ENCODE results near the gene PLEKHA7. TPM values are rescaled to one million over a fixed set of nuclear protein-coding genes. Genes with fewer than 3 reads are reported as not detected.

The PLEKHA7 gene
- total RNA-seq, 1 experiment from 2014 or later: 13.0 TPM

GRCh38 chr11:16873289-16873688 is 140.9 kb downstream of the PLEKHA7 start:
- peaks cover 20% of the 10 kb centered on the region for H3K4me1 Mint-ChIP-seq
- H3K9me3 Mint-ChIP-seq: no peaks in the 10 kb centered on the region
- TF ChIP-seq, protein P1, sequence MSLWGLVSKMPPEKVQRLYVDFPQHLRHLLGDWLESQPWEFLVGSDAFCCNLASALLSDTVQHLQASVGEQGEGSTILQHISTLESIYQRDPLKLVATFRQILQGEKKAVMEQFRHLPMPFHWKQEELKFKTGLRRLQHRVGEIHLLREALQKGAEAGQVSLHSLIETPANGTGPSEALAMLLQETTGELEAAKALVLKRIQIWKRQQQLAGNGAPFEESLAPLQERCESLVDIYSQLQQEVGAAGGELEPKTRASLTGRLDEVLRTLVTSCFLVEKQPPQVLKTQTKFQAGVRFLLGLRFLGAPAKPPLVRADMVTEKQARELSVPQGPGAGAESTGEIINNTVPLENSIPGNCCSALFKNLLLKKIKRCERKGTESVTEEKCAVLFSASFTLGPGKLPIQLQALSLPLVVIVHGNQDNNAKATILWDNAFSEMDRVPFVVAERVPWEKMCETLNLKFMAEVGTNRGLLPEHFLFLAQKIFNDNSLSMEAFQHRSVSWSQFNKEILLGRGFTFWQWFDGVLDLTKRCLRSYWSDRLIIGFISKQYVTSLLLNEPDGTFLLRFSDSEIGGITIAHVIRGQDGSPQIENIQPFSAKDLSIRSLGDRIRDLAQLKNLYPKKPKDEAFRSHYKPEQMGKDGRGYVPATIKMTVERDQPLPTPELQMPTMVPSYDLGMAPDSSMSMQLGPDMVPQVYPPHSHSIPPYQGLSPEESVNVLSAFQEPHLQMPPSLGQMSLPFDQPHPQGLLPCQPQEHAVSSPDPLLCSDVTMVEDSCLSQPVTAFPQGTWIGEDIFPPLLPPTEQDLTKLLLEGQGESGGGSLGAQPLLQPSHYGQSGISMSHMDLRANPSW (CRISPR knock-in tag; conservative IDR thresholded peaks at IDR 0.05; ENCODE audit: low read depth): no peak
- TF ChIP-seq ZNF416 (CRISPR knock-in tag; IDR thresholded peaks at IDR 0.05) (no peak), NR3C1 (CRISPR knock-in tag; conservative IDR thresholded peaks at IDR 0.05; ENCODE audit: low read depth) (no peak), GTF2I (CRISPR knock-in tag; conservative IDR thresholded peaks at IDR 0.05) (no peak), PRRX2 (CRISPR knock-in tag; IDR thresholded peaks at IDR 0.05) (no peak), ATF2 (CRISPR knock-in tag; IDR thresholded peaks at IDR 0.05; ENCODE audit: borderline replicate concordance, low read depth) (no peak), NFYB (CRISPR knock-in tag; conservative IDR thresholded peaks at IDR 0.05; ENCODE audit: low read depth) (no peak), ATF1 (CRISPR knock-in tag; IDR thresholded peaks at IDR 0.05) (no peak), TCF7 (CRISPR knock-in tag; IDR thresholded peaks at IDR 0.05; ENCODE audit: low read depth) (no peak), CREM (CRISPR knock-in tag; IDR thresholded peaks at IDR 0.05) (no peak)
- TF ChIP-seq, protein P2, sequence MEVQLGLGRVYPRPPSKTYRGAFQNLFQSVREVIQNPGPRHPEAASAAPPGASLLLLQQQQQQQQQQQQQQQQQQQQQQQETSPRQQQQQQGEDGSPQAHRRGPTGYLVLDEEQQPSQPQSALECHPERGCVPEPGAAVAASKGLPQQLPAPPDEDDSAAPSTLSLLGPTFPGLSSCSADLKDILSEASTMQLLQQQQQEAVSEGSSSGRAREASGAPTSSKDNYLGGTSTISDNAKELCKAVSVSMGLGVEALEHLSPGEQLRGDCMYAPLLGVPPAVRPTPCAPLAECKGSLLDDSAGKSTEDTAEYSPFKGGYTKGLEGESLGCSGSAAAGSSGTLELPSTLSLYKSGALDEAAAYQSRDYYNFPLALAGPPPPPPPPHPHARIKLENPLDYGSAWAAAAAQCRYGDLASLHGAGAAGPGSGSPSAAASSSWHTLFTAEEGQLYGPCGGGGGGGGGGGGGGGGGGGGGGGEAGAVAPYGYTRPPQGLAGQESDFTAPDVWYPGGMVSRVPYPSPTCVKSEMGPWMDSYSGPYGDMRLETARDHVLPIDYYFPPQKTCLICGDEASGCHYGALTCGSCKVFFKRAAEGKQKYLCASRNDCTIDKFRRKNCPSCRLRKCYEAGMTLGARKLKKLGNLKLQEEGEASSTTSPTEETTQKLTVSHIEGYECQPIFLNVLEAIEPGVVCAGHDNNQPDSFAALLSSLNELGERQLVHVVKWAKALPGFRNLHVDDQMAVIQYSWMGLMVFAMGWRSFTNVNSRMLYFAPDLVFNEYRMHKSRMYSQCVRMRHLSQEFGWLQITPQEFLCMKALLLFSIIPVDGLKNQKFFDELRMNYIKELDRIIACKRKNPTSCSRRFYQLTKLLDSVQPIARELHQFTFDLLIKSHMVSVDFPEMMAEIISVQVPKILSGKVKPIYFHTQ (CRISPR knock-in tag; IDR thresholded peaks at IDR 0.05): no peak
- TF ChIP-seq, protein P3, sequence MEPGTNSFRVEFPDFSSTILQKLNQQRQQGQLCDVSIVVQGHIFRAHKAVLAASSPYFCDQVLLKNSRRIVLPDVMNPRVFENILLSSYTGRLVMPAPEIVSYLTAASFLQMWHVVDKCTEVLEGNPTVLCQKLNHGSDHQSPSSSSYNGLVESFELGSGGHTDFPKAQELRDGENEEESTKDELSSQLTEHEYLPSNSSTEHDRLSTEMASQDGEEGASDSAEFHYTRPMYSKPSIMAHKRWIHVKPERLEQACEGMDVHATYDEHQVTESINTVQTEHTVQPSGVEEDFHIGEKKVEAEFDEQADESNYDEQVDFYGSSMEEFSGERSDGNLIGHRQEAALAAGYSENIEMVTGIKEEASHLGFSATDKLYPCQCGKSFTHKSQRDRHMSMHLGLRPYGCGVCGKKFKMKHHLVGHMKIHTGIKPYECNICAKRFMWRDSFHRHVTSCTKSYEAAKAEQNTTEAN (CRISPR knock-in tag; IDR thresholded peaks at IDR 0.05): no peak
- no peak for DNase-seq (ENCODE audit: low spot score)
- no peak overlapping the region for H3K27ac Mint-ChIP-seq
- CTCF ChIA-PET: no interaction called here
- no peaks in the 10 kb centered on the region for H3K36me3 Mint-ChIP-seq
- POLR2A ChIA-PET: no interaction called here
- H3K27me3 Mint-ChIP-seq (ENCODE audit: low read depth): no peaks in the 10 kb centered on the region
- no peak for ATAC-seq
- no peak overlapping the region for H3K4me3 Mint-ChIP-seq

- Mint-ChIP-seq H3K4me3 (no peak overlapping the region), H3K27me3 (ENCODE audit: low read depth) (no peaks in the 10 kb centered on the region), H3K36me3 (no peaks in the 10 kb centered on the region), H3K27ac (no peak overlapping the region), H3K9me3 (no peaks in the 10 kb centered on the region), H3K4me1 (peaks cover 6% of the 10 kb centered on the region; the same call in 1 of the 2 replicates)
- CTCF ChIA-PET: no interaction called here
- ATAC-seq: no peak
- no peak for DNase-seq (ENCODE audit: low spot score)
- POLR2A ChIA-PET: no interaction called here
- TF ChIP-seq, protein P1 (CRISPR knock-in tag; conservative IDR thresholded peaks at IDR 0.05; ENCODE audit: low read depth): no peak
- TF ChIP-seq CDX4 (CRISPR knock-in tag; IDR thresholded peaks at IDR 0.05; ENCODE audit: borderline replicate concordance) (no peak), CTCF (IDR thresholded peaks at IDR 0.05) (no peak), NR3C1 (CRISPR knock-in tag; conservative IDR thresholded peaks at IDR 0.05; ENCODE audit: low read depth) (no peak), ZNF423 (CRISPR knock-in tag; IDR thresholded peaks at IDR 0.05) (no peak), ATF2 (CRISPR knock-in tag; IDR thresholded peaks at IDR 0.05; ENCODE audit: borderline replicate concordance, low read depth) (no peak), NFE2L1 (CRISPR knock-in tag; IDR thresholded peaks at IDR 0.05) (no peak), ZNF263 (CRISPR knock-in tag; IDR thresholded peaks at IDR 0.05; ENCODE audit: low read depth) (no peak), PRRX2 (CRISPR knock-in tag; IDR thresholded peaks at IDR 0.05) (no peak)
- TF ChIP-seq, protein P4, sequence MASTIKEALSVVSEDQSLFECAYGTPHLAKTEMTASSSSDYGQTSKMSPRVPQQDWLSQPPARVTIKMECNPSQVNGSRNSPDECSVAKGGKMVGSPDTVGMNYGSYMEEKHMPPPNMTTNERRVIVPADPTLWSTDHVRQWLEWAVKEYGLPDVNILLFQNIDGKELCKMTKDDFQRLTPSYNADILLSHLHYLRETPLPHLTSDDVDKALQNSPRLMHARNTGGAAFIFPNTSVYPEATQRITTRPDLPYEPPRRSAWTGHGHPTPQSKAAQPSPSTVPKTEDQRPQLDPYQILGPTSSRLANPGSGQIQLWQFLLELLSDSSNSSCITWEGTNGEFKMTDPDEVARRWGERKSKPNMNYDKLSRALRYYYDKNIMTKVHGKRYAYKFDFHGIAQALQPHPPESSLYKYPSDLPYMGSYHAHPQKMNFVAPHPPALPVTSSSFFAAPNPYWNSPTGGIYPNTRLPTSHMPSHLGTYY (CRISPR knock-in tag; IDR thresholded peaks at IDR 0.05): no peak
Measured at GRCh38 chr11:16871368-16871767, 142.8 kb downstream of the PLEKHA7 start.

All from WTC11 (cell line).